Stimulated activated CD8-positive, alpha-beta memory T cell treated with anti-CD3 and anti-CD28 coated beads, Interleukin-12 subunit alpha, Interleukin-12 subunit beta, amount 100 ng/mL, for 4 hours (primary cell): Measurements from ENCODE around the gene GATA5.

ENCODE experiments used
- DNase-seq: peaks from one replicate; pipeline ENCODE4 v3.0.0-alpha.2; 2020; ENCODE audit warnings: low read depth

Gene GATA5

GRCh38 chr20:62453186-62453808, 22.5 kb downstream of the GATA5 start:
- DNase-seq, result no peak

- DNase-seq, result no peak
Observed at GRCh38 chr20:62452475-62453095, 23.2 kb downstream of the GATA5 start.

GRCh38 chr20:62451970-62452369, 23.8 kb downstream of the GATA5 start:
- no peak for DNase-seq

GRCh38 chr20:62451156-62451767, 24.5 kb downstream of the GATA5 start:
- no peak for DNase-seq

- DNase-seq, result no peak
Observed at GRCh38 chr20:62449951-62450691, 25.7 kb downstream of the GATA5 start.

- no peak for DNase-seq
Observed at GRCh38 chr20:62448788-62449187, 27.0 kb downstream of the GATA5 start.

- no peak for DNase-seq
Observed at GRCh38 chr20:62448038-62448437, 27.8 kb downstream of the GATA5 start.

GRCh38 chr20:62446888-62447869, 28.6 kb downstream of the GATA5 start:
- DNase-seq, result no peak

- DNase-seq, result no peak
Observed at GRCh38 chr20:62446481-62446880, 29.3 kb downstream of the GATA5 start.

GRCh38 chr20:62445553-62446340, 30.0 kb downstream of the GATA5 start:
- no peak for DNase-seq

GRCh38 chr20:62444286-62444685, 31.5 kb downstream of the GATA5 start:
- DNase-seq, result no peak

GRCh38 chr20:62441987-62442539, 33.7 kb downstream of the GATA5 start:
- DNase-seq, result no peak

GRCh38 chr20:62439218-62439617, 36.6 kb downstream of the GATA5 start:
- DNase-seq, result no peak

- no peak for DNase-seq
Observed at GRCh38 chr20:62437927-62438326, 37.9 kb downstream of the GATA5 start.

GRCh38 chr20:62437496-62437895, 38.3 kb downstream of the GATA5 start:
- DNase-seq, result no peak

- no peak for DNase-seq
Observed at GRCh38 chr20:62436692-62437091, 39.1 kb downstream of the GATA5 start.

- DNase-seq, result no peak
Observed at GRCh38 chr20:62433658-62434497, 41.9 kb downstream of the GATA5 start.

GRCh38 chr20:62430866-62431447, 44.8 kb downstream of the GATA5 start:
- DNase-seq, result no peak

- DNase-seq, result no peak
Observed at GRCh38 chr20:62430311-62430853, 45.4 kb downstream of the GATA5 start.
